Karpas-422 (cell line): ENCODE results near the gene APMAP. TPM values are rescaled to one million over a fixed set of nuclear protein-coding genes. Genes with fewer than 3 reads are reported as not detected.
"Not testable (repeated sequence)": the region's sequence is repeated elsewhere in the genome, so short reads cannot be mapped to it uniquely, and the experiment has no call there.

Experiments
- DNase-seq: peaks from one replicate; pipeline ENCODE4 v3.0.0-alpha.2; 2015
- H2AFZ ChIP-seq: fragments of 200-600 bp; sonication (generic); 2 replicates; pipeline ENCODE4 v1.6.1; 2014; ENCODE audit warnings: antibody characterized with exemption, low read length, mixed read lengths
- H3K27ac ChIP-seq: fragments of 200-600 bp; sonication (generic); 2 replicates; pipeline ENCODE4 v1.5.1; 2014; ENCODE audit warnings: mild to moderate bottlenecking, low read length, moderate library complexity
- H3K27me3 ChIP-seq: fragments of 200-600 bp; sonication (generic); 2 replicates; pipeline ENCODE4 v1.6.1; 2014; ENCODE audit warnings: low read length, mixed read lengths
- H3K36me3 ChIP-seq: fragments of 200-600 bp; sonication (generic); 2 replicates; pipeline ENCODE4 v1.6.1; 2014; ENCODE audit warnings: low read length, mixed read lengths; ENCODE audit not compliant: insufficient read depth
- H3K4me1 ChIP-seq: fragments of 200-600 bp; sonication (generic); 2 replicates; pipeline ENCODE4 v1.6.1; 2014; ENCODE audit warnings: mild to moderate bottlenecking, low read length, mixed read lengths
- H3K4me2 ChIP-seq: fragments of 200-600 bp; sonication (generic); 2 replicates; pipeline ENCODE4 v1.6.1; 2014; ENCODE audit warnings: low read length, low read depth, mild to moderate bottlenecking; ENCODE audit not compliant: poor library complexity, severe bottlenecking
- H3K4me3 ChIP-seq: fragments of 200-600 bp; sonication (generic); 2 replicates; pipeline ENCODE4 v1.5.1; 2014; ENCODE audit warnings: mild to moderate bottlenecking, antibody characterized with exemption, low read length, mixed read lengths
- H3K79me2 ChIP-seq: fragments of 200-600 bp; sonication (generic); 2 replicates; pipeline ENCODE4 v1.6.1; 2014; ENCODE audit warnings: mild to moderate bottlenecking, low read length, mixed read lengths
- H3K9ac ChIP-seq: fragments of 200-600 bp; sonication (generic); 2 replicates; pipeline ENCODE4 v1.6.0; 2014; ENCODE audit warnings: low read length
- H3K9me2 ChIP-seq: fragments of 200-600 bp; sonication (generic), shearing (Covaris generic); replicated peaks from 2 replicates; pipeline ENCODE4 v1.6.0; 2014; ENCODE audit warnings: mild to moderate bottlenecking, low read length, moderate library complexity; ENCODE audit not compliant: insufficient read depth
- H3K9me3 ChIP-seq: fragments of 300-700, 200-600 bp; sonication (generic); 2 replicates; pipeline ENCODE4 v1.6.1; 2014; ENCODE audit warnings: low read length, mixed read lengths
- H4K20me1 ChIP-seq: fragments of 200-600 bp; sonication (generic); 2 replicates; pipeline ENCODE4 v1.6.1; 2014; ENCODE audit warnings: mild to moderate bottlenecking, antibody characterized with exemption, low read length, low read depth; ENCODE audit not compliant: insufficient read depth
- total RNA-seq: library from RNA; depleted of rRNA; stranded (reverse); fragments of >200 nt; shearing (Covaris generic); gene quantifications from 2 replicates; pipeline ENCODE4 v1.2.3, GENCODE V29; 2014; ENCODE audit warnings: low replicate concordance

The APMAP gene
- total RNA-seq, 1 experiment from 2014 or later = 35.6 TPM

- Histone ChIP-seq H3K4me3 (no peak overlapping the region), H3K4me2 (no peak overlapping the region), H3K27me3 (no peaks in the 10 kb centered on the region), H3K4me1 (no peaks in the 10 kb centered on the region), H3K36me3 (no peaks in the 10 kb centered on the region), H3K79me2 (no peaks in the 10 kb centered on the region), H3K9me2 (no peaks in the 10 kb centered on the region), H3K9ac (no peak overlapping the region), H3K9me3 (no peaks in the 10 kb centered on the region), H4K20me1 (no peaks in the 10 kb centered on the region), H3K27ac (no peak overlapping the region), H2AFZ (no peak overlapping the region)
- DNase-seq = no peak
Observed at GRCh38 chr20:24935766-24936525, 56.6 kb downstream of the APMAP start.

- no peak overlapping the region for H3K4me2 ChIP-seq
- no peaks in the 10 kb centered on the region for H3K4me1 ChIP-seq
- no peak overlapping the region for H2AFZ ChIP-seq
- no peaks in the 10 kb centered on the region for H3K9me3 ChIP-seq
- H3K79me2 ChIP-seq = no peaks in the 10 kb centered on the region
- no peaks in the 10 kb centered on the region for H4K20me1 ChIP-seq
- no peak overlapping the region for H3K27ac ChIP-seq
- H3K27me3 ChIP-seq = no peaks in the 10 kb centered on the region
- DNase-seq = no peak
- no peak overlapping the region for H3K9ac ChIP-seq
- no peaks in the 10 kb centered on the region for H3K9me2 ChIP-seq
- H3K4me3 ChIP-seq = no peak overlapping the region
- H3K36me3 ChIP-seq = no peaks in the 10 kb centered on the region
Observed at GRCh38 chr20:24935140-24935539, 57.4 kb downstream of the APMAP start.

GRCh38 chr20:24934716-24935115 is 57.8 kb downstream of the APMAP start:
- Histone ChIP-seq H3K27me3 (no peaks in the 10 kb centered on the region), H4K20me1 (no peaks in the 10 kb centered on the region), H2AFZ (no peak overlapping the region), H3K27ac (no peak overlapping the region), H3K4me2 (no peak overlapping the region), H3K9me3 (no peaks in the 10 kb centered on the region), H3K79me2 (no peaks in the 10 kb centered on the region), H3K9me2 (no peaks in the 10 kb centered on the region), H3K4me3 (no peak overlapping the region), H3K36me3 (no peaks in the 10 kb centered on the region), H3K9ac (no peak overlapping the region), H3K4me1 (no peaks in the 10 kb centered on the region)
- no peak for DNase-seq

- no peaks in the 10 kb centered on the region for H3K36me3 ChIP-seq
- H3K9ac ChIP-seq = no peak overlapping the region
- no peak overlapping the region for H3K27ac ChIP-seq
- no peak overlapping the region for H3K4me3 ChIP-seq
- H3K79me2 ChIP-seq = no peaks in the 10 kb centered on the region
- H4K20me1 ChIP-seq = no peaks in the 10 kb centered on the region
- DNase-seq = no peak
- no peak overlapping the region for H3K4me2 ChIP-seq
- no peaks in the 10 kb centered on the region for H3K4me1 ChIP-seq
- no peaks in the 10 kb centered on the region for H3K9me3 ChIP-seq
- H2AFZ ChIP-seq = no peak overlapping the region
- no peaks in the 10 kb centered on the region for H3K9me2 ChIP-seq
- no peaks in the 10 kb centered on the region for H3K27me3 ChIP-seq
Observed at GRCh38 chr20:24934101-24934661, 58.4 kb downstream of the APMAP start.

- no peak overlapping the region for H3K9ac ChIP-seq
- no peak overlapping the region for H3K4me2 ChIP-seq
- no peak for DNase-seq
- no peaks in the 10 kb centered on the region for H3K9me3 ChIP-seq
- H3K27ac ChIP-seq = no peak overlapping the region
- H4K20me1 ChIP-seq = no peaks in the 10 kb centered on the region
- H3K4me1 ChIP-seq = no peaks in the 10 kb centered on the region
- H3K4me3 ChIP-seq = no peak overlapping the region
- H2AFZ ChIP-seq = no peak overlapping the region
- H3K9me2 ChIP-seq = no peaks in the 10 kb centered on the region
- H3K79me2 ChIP-seq = no peaks in the 10 kb centered on the region
- no peaks in the 10 kb centered on the region for H3K27me3 ChIP-seq
- no peaks in the 10 kb centered on the region for H3K36me3 ChIP-seq
Observed at GRCh38 chr20:24933266-24933908, 59.2 kb downstream of the APMAP start.

GRCh38 chr20:24931893-24932292 is 60.7 kb downstream of the APMAP start:
- DNase-seq, H3K9me2 ChIP-seq, H3K4me2 ChIP-seq, H2AFZ ChIP-seq, H3K4me1 ChIP-seq, H3K79me2 ChIP-seq, H4K20me1 ChIP-seq, H3K4me3 ChIP-seq, H3K36me3 ChIP-seq, H3K9ac ChIP-seq, H3K27me3 ChIP-seq, H3K27ac ChIP-seq, H3K9me3 ChIP-seq: not testable (repeated sequence)

GRCh38 chr20:24930724-24931688 is 61.5 kb downstream of the APMAP start:
- H3K4me3 ChIP-seq, H2AFZ ChIP-seq, H3K4me2 ChIP-seq, H3K4me1 ChIP-seq, H3K9me3 ChIP-seq, H3K27ac ChIP-seq, H3K27me3 ChIP-seq, H3K79me2 ChIP-seq, H4K20me1 ChIP-seq, H3K36me3 ChIP-seq, DNase-seq, H3K9ac ChIP-seq, H3K9me2 ChIP-seq: not testable (repeated sequence)
